CD4-positive, alpha-beta T cell treated with Interferon alpha-2 for 1 hour (primary cell): ENCODE data around the gene PPP1R15B.

Source experiments
- DNase-seq, 2 donors: peaks; one replicate each; pipeline ENCODE4 v3.0.0-alpha.2; 2020 to 2022

PPP1R15B gene

DNA sequence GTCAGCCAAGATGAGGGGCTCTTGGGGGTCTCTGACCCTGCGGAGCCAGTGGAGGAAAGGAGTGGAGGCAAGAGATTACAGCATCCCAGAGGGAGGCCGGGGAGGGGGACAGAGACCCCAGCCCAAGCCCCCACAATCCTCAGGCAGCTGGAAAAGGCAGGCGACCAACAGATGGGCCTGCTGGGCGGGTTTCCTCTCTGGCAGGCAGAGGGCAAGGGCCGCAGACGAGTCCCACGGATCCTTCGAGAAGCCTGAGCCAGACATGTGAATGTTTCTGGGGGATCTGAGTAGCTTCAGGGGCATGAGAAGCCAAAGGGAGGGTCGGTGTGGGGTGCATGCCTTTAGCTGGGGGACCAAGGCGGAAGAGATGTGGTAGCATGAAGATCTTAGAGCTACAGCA lies 49.8 kb downstream of the PPP1R15B start:
- DNase-seq = no peak

DNA sequence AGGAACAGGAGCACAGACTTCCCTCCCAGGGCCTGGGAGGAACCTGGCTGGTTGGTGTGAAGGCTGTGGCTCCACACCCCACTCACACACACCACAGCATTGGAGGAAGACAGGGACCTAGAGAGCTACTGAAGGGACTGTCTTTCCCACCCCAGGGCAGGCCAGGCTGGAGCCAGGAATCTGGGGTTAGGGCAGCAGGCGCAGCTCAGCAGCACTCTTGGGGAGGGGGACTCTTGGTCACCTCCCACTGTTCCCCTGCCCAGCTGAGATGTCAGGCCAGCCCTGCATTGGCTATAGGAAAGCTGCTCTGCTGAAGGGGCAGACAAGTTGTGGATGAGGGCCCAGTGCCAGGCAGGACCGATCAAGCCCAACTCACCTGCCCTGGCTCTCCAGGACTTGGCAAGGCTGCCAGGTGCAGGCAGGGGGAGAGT lies 50.3 kb downstream of the PPP1R15B start:
- no peak for DNase-seq

DNA sequence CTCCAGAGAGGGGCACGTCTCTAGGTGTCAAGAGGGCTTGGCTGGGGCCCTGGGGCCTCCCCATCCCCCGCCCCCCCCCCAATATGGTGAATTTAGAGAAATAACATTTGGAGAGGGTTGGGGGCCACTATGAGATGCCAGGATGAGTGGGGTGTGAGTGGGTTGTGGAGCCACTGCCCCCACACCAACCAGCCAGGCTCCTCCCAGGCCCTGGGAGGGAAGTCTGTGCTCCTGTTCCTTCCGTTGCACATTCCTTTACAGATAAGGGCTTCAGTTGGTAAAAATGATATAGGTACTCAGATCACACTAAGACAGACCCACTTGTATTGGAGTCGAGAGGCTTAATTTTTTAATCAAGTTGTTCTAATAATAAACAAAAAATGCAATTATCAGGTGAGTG lies 51.3 kb downstream of the PPP1R15B start:
- no peak for DNase-seq

DNA sequence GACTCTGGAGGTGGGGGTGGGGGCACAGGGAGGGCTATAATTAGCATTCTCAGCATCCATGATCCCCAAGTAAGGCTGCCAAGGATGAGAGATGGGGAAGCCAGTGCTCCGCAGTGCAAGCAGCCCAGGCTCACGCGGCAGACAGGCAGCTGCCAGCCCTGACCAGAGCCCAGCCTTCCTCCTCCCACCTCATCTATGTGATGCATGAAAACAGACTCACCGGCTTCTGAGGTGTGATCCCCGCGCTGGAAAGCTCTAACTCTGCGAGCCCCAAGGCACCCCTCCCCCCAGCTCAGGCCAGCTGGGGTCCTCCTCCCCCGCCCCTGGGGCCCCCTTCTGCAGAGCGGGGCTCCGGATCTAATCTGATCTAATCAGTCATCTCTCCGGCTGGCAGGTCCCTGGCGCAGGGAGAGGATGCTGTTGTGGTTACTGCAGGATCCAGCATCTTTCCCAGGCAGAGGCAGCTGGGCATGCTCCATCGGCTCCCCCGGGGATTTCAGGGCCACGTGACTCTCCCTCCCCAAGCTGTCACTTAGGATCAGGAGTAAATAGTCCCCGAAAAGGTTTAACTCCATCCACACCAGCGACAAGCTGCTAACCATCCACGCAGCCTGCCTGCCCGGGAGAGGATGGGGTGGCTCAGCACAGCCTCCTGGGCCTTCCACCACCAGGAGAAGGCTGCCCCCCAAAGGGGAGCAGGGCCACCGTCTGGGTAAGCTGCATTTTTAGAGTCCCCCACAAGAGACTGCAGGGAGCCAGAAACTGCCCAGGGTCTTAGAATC lies 52.0 kb downstream of the PPP1R15B start, which contains the start of gene PLEKHA6:
PLEKHA6 (minus strand) TSS at position 456 of the 782 bp plus-strand sequence. CDS start 86,202 bp downstream, outside the sequence.
- DNase-seq = no peak

DNA sequence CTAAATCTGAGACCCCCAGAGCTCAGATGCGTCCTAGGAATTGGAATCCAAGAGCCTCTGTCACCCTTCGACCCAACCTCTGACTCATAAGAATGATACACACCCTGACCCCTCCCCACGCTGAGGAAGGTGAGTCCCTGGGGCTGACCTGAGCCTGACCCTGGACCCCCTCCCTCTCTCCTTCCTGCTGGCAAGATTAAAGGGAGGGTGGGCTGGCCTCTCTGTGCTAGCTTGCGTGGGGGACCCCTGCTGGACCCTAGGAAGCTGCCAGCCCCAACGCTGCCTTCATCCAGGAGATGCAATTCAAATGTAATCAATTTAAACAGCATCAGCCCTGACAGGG lies 52.5 kb downstream of the PPP1R15B start:
- DNase-seq = no peak

DNA sequence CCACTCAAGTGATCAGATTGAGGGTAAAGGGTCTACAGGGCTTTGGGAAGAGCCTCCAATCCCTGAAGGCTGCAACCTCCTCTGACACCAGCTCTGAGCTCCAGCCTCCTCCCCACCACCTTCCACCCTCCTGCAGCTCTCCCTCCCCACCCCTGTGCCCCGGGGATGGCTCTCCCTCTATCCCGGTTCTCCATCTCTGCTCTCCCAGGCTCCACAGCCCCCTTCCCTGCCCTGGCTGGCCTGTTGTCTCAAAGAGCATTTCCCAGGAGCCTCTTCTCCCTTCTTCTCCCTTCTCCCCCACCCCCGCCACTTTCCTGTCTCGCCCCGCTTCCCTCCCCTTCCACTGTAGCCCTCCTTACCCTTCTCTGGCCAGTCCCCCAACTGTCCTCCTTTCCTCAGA lies 53.0 kb downstream of the PPP1R15B start:
- no peak for DNase-seq

DNA sequence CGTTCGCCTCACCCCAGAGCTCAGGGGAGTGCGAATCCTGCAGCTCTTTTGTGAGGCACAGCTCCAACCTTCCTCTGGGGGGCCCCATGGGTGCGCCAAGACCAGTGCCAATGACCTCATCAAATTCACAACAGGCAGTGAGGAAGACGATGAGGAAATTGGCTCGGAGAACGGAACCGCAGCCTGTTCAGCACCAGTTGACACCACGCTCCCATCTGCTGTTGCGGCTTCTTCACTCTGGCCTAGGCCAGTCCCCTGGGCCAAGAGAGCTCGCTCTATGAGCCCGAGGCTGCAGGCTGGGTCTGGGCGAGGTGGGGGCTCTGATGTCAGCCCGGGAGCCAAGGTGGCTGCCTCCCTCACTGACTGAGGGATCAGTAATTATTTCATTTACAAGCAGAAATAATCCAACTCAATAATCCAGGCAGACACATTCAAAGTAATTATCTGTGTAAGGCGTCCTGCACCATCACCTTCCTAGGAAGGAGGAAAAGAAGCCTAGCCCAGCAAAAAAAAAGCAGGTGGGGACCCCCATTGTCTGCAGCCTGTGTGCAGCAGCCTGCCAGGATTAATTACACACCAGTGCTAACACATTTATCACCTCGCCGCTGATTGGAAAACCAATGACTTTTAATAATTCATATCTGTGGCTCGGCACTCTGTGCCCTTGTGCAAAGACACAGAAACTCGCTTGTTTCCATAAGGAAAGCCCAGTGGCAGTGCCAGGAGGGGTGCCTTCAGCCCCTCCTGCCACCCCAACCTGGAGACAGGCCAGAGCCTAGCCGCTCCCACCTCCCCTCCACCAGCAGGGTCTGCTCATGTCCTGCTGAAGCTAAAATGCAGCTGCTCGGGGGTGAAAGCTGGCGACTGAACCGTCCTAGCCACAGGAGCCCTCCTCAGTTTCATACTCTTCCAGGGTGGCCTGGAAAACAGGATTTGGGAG lies 53.8 kb downstream of the PPP1R15B start:
- DNase-seq = no peak

DNA sequence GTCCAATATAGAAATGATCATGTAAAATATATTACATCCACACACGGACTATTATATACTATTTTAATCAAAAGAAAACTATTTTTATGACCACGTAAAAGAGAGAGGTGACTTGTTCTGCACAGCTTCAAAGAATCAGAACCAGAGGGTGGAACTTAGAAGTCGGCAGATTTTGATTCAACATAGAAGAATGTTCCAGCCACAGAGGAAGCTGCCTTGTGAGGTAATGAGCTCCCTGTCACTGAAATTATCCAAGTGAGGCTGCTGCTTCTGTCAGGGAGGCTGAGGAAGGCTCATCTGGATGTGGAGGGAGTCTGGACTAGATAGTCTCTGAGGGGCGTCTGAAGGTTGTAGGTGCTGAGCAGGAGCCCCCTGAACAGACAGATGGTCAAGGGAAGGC lies 54.6 kb downstream of the PPP1R15B start:
- no peak for DNase-seq

DNA sequence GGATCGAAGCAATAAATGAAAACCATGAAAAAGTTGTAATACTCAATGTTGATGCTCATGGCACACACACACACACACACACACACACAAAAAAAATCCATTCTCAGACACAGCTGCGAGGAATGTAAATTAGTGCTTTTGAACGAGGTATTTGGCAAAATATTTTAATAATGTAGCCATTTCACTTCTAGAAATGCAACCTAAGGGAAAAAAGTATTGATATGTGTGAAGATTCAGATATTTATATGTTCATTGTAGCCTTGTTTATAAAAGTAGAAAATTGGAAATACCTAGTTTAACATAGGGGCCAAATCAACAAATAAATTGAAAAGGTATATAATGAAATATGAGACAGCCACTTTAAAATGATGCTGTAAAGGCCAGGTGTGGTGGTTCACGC lies 55.7 kb downstream of the PPP1R15B start:
- no peak for DNase-seq

DNA sequence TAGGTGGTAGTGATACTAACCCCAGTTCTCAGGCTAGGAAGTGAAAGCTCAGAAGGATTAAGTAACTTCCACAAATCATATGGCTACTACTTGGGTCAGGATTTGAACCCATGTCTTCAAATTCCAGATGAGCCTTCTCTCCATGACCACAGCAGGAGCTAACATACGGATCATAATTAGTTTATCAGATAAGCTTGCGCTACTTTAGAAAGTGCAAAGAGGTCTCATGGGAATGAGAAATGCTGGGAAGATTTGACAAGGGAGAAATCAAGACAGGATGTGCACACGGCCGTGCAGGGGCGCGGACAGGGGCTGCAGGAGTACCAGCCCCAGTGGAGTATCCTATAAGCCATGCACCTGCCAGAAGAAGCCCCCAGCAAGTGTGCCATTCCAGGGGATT lies 57.0 kb downstream of the PPP1R15B start:
- DNase-seq = no peak
